HG02798 (cell line): Measurements from ENCODE around the gene MYOZ2.

Experiments used
- ATAC-seq: cut with Tn5 transposase; IDR thresholded peaks from one replicate; pipeline ENCODE4 v1.9.1; 2021; ENCODE audit warnings: mild to moderate bottlenecking; ENCODE audit not compliant: unreplicated experiment, poor library complexity

MYOZ2 gene

DNA sequence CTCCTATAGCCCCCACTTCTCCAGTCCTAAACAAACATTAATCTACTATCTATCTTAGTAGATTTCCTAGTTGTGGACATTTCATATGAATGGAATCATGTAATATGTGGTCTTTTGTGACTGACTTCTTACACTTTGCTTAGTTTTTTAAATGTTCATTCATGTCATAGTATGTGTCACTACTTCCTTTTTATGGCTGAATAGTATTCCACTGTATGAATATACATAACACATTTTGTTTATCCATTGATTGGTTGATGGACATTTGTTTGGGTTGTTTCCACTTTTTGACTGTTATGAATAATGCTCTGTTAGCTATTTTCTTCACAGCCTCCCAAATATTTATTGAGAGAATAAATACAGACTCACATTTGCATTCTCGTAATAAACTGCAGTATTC is 96.7 kb downstream of the MYOZ2 start:
- ATAC-seq, result no peak

DNA sequence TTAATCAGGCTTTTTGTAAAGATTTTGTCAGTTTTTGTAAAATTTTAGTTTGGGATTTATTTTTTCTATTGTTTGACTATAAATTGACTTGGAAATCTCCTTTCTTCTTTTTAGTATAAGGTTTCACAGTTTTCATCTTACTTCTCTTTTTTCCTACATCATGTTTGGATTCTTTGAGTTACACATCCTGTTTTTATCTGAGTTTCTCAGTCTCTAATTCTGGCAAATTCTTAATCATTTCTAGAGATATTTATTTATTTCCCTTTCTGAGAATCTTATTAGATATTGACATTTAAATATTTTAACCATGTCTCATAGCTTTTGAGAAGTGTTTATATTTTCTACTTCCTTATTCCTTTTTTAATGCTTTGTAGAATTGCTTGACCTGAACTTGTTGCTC is 97.6 kb downstream of the MYOZ2 start:
- ATAC-seq, result no peak

DNA sequence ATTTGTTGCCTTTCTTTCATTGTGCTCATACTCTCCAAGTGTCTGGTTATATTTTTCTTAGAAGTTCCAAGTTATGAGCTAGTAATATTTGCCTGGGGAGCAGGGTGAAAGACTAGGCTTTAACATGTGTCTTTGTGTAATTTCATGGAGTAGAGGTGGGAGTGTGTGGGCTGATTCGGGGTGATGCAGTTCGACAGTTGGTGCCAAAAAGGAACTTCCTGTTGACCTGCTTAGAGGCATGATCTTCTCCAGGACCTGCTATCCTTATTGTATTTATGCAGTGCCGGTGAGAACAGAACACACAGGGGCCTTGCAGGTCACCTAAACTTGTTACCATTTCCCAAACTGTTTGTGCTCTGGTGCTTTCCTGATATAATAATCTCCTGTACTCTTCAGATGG is 98.1 kb downstream of the MYOZ2 start:
- ATAC-seq, result no peak

DNA sequence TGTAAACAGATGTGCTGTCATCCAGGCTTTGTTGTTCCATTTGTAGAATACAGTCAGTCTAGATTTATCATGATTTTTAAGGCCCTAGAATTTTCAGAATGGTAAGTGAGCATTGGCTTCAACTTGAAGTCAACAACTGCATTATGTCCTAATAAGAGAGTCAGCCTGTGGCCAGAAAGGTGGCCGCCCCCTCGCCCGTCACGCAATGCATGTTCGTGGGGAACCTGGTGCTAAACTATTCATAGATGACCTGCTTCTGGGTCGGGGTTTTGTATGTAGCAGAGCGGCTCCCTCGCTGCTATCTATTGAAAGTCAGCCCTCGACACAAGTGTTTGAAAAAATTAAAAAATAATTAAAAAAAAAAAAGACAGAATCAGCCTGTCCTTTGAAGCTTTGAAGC is 101.6 kb downstream of the MYOZ2 start:
- no peak for ATAC-seq
